ENCODE data around the gene PHACTR1.
"Not testable (repeated sequence)": the region's sequence is repeated elsewhere in the genome, so short reads cannot be mapped to it uniquely, and the experiment has no call there.

Gene PHACTR1

DNA sequence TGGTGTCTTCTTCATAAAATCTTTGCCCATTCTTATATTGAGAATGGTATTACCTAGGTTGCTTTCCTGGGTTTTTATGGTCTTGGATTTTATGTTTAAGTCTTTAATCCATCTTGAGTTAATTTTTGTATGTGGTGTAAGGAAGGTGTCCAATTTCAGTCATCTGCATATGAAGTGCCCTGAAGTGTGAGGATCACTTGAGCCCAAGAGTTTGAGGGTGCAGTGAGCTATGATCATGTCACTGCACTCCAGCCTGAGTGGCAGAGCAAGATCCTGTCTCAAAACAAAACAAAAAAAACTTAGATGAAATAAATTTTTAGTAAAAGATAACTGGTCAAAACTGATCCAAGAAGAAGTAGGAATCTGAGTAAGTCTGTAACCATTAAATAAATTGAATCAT is 396.4 kb downstream of the PHACTR1 start:
- no peak for DNase-seq (ENCODE audit: low spot score)

DNA sequence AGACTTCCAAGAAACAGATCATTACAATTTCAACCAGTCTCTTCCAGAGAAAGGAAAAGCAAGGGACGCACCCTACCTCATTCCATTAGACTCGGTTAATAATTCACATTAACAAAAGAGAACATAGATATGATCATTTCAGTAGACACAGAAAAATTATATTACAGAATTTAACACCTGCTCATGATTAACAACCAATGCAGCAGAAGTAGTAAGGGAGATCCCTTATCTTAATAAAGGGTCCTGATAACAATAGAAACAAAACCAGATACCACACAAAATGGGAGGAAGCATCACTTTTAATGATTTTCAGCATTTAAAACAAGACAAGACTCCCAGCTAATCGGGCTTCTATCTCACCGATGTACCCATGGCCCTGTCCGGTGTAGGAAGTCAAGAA is 396.8 kb downstream of the PHACTR1 start:
- no peak for DNase-seq (ENCODE audit: low spot score)

DNA sequence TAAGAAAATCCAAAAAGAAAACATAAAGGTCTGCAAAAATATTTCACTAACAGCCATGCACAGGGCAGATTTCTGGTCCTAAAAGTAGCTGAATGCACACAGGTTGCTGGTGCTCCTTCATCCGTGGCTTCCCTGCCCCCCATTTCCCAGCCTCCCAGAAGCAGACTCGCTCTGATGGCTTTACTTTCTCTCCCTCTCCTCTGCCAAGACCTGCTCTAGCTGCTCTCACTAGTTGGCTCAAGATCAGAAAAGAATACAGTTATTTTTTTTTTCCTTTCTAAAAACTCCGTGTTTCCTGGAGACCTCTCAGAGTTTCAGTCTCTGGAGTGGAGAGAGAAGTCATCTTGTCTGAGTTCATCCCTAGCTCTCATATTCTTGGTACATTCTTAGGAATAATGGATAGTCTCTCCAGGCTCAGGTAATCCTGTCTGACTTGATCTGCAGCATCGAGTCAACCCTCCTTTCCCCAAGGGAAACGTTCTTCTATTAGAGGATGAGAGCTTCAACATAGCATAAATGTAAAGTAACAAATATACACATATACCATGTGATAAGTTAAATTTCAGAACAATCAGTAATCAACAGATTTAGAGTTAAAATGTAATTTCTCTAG is 397.5 kb downstream of the PHACTR1 start:
- no peak for DNase-seq (ENCODE audit: low spot score)

DNA sequence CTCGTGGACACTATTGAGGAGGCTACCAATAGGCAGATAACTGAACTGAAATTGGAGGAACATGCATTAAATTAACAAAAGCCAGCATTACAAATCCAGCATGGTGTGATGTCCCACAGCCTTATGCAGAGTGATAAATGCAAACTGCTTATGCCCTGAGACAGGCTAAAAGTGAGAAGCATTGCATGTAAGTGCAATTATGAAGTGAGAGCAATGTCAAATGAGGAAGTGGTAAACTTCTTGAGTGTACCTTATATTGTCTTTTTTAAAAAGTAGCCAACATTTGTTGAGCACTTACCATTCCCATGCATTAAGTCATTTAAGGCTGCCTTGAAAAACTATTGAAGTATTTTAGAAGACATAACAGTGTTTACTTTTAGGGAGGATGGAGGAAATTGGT is 399.6 kb downstream of the PHACTR1 start:
- DNase-seq (ENCODE audit: low spot score) = no peak

DNA sequence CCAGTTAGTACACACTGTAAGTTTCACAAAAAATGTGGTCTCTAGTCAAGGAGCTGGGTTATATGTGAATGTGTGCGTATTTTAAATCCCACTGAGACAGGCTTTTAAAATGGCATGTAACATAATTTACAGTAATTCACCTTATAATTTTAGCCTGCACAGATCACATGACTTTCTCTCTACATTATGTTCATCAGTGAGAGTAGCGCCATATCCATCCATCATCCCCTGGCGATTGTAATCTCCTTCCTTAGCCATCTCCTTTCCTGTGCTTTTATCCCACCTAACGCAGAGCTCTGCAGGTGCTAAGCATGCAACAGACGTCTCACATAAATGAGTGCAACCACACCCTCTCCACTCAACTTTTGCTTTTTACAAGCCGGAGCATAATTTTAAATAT is 401.0 kb downstream of the PHACTR1 start:
- DNase-seq (ENCODE audit: low spot score) = no peak

DNA sequence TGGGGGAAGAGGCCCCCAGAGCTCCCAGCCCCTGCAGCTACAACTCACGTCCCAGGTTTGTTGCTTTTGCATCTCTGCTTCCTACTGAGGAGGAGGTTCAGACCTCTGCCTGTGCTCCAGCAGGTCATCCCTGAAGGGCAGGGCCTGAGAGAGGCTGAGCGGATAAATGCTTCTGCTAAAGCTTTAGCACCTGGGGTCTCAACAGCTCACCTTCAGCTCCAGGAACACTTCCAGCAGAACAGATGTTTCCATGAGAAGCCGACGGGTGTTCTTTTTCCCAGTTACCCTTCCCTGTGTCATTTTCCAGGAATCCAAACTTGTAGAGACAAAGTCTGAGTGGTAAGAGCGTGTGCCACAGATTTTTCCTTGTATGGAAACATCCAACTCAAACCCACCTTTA is 403.0 kb downstream of the PHACTR1 start:
- no peak for DNase-seq (ENCODE audit: low spot score)

DNA sequence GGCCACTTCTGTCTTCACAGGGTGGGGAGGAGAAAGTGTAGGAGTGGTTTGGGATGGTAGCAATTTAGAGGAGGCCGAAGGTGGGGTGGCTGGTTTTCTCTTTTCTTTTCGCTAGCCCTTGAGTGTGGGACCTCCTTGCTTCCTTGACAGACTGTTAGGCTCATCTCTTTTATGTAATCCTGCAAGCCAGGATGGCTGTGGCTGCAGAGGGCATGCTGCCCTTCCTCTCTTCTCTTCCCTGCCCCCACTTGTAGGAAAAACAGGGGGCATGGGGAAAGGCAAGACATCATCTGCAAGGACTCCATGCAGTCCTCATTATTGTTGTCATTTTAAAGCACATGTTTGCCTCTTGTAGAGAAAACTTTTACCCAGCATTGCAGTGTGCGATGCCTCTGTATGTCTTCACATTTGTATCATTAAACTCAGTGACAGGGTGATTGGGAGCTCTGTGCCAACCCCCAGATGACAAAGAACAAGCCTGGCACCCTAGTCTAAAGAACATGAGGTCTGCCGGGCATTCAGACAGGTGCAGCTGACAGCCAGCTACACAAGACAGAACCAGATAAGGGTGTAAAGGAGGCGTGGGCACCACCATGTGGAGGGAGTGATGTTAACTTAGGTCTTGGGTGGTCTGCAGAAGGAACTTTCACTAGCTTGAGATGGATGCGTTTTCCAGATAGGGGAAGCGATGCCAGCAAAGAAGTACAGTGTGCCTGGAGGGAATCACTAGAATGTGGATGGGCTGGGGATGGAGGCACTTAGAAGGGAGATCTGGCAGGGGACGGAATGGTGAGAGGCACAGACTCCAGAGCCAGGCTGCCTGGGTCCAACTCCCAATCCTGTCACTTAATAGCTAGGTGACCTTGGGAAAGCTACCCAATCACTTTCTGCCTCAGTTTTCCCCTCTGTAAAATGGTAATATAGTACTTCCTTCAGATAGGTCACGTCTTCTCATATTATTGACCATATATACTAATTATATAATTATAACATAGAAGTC is 404.2 kb downstream of the PHACTR1 start:
- no peak for DNase-seq (ENCODE audit: low spot score)

DNA sequence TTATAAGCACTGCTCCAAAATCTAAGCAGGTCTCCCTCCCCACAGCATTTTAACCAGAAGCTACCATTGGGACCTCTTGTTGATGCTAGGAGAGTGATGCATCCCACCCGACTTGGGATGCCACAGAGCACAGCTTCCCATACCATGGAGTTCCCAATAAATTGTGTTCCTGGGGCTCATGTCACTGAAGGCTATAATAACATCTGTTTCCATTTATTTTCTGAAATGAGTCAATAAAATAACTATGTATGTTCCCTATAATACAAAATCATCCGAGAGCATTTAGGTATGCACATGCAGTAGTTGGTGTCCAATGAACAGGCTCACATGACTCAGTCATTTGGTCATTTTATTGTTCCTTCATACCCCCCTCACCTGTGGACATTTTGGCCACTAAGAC is 407.6 kb downstream of the PHACTR1 start:
- DNase-seq (ENCODE audit: low spot score) = no peak

DNA sequence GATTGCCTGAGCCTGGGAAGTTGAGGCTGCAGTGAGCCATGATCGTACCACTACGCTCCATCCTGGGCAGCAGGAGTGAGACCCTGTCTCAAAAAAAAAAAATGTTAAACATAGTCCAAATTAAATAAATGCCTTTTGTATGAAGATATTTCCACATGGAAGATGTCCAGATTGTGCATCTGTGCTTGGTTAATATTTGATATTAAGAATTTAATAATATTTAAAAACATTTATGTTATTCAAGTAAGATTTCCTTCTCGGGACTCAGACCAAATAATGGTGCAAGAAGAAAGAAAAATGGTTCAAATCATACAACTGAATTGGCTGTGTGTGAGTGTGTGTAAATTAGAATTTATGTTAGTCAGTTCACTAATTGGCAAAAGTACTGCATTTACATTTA is 409.3 kb downstream of the PHACTR1 start:
- DNase-seq (ENCODE audit: low spot score) = no peak

DNA sequence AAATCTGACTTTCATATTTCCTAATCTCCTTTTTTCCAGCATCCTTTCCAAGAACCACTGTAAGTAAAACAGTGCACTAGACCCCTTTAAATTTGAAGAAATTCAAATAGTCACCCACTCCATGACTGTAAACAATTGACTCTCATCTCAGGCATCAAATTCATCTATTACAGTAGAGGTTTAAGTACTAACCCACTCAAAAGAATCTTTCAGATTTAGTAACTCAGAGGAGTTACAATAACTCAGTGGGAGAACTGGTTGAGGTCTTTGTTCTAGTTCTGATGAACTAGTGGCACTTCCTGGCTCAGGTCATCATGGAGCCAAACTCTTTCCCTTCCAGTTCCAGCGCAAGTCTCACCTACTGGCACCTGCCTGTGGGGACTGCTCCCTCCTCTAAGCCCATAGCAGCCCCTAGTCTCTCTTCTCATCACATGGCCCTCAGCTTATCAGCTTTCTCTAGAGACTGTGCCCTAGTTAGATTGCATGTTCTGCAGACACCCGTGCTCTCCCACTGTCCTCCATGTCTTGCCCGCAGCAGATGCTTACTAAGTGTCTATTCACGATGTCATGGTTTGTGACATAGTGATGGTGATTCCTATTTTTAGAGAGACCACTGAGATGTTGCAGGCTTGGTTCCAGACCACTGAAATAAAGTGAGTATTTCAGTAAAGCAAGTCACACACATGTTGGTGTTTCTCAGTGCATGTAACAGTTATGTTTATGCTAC is 415.5 kb downstream of the PHACTR1 start:
- no peak for DNase-seq (ENCODE audit: low spot score)

DNA sequence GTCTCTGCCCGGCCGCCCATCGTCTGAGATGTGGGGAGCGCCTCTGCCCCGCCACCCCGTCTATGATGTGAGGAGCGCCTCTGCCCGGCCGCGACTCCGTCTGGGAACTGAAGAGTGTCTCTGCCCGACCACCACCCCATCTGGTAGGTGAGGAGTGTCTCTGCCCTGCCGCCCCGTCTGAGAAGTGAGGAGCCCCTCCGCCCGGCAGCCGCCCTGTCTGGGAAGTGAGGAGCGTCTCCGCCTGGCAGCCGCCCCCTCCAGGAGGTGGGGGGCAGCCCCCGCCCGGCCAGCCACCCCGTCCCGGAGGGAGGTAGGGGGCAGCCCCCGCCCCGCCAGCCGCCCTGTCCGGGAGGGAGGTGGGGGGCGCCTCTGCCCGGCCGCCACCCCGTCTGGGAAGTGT is 417.3 kb downstream of the PHACTR1 start:
- not testable (repeated sequence) for DNase-seq (ENCODE audit: low spot score)

DNA sequence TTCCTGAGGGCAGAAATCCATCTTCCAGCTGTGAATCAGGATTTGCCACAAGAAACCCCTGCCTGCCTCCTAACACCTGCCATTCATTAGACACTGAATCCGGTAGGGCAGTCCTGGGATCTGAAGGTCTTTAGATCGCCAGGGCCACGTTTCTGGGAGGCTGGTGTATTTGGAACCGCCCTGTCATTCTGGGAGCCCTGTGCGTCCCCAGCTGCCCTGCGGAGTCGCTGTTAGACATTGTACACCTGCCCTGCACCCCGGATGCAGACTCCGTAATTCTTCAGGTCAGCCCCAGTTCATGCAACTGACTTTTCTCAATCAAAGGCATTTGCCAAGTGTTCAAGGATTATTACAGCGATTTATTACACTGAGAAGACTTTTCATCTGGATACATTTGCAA is 418.6 kb downstream of the PHACTR1 start:
- DNase-seq (ENCODE audit: low spot score) = no peak

DNA sequence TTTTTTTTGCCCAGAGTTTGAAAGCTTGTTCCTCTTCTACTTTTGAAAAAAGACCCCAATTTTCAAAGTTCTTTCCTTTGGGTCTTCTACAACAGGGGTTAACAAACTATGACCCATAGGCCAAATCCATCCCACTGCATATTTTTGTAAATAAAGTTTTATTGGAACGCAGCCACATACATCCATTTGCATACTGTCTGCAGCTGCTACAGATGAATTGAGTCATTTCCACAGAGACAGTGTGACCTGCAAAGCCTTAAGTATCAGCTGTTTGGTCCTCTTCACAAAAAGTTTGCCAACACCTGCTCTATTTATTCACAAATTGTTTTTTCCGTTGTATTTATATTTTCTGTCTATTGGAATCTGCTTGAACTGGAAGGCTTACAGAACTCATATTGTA is 422.6 kb downstream of the PHACTR1 start:
- no peak for DNase-seq (ENCODE audit: low spot score)

DNA sequence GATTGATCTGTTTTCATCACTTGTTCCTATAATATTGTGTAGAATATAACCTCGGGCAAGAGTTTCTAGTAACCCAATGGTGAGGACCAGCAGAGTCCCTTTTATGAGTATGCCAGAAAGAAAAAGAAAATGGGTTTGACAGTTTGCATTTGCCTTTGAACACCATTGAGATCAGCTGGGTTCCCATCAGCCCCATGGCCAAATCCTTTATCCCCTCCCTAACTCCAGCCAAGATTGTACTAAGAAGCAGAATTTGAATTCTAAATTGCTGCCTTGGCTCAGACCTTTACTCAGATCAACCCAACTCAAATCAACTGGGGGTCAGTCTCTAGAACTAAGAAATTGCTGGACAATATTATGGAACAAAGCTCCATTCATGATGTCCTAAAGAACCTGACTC is 424.4 kb downstream of the PHACTR1 start:
- peak; percentile 29 for DNase-seq (ENCODE audit: low spot score)

DNA sequence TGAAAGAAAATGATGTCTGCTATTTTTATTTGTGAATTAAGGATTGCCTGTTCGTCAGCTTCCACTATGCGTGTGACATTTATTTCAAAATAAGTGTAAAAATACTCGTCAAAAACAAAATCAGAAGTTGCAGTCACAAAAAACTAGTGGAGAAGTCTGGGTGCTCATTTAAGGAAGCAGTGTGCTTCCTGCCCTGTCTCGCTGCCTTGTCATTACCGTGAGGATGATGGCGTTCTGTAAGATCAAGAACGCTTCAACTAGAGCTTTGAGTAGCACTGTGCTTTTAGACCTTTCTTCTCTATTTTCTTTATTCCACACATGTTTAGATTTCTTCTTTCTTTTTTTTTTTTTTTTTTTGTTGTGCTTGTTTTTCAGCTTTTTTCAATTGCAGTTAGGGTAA is 424.8 kb downstream of the PHACTR1 start:
- DNase-seq (ENCODE audit: low spot score) = peak; percentile 24

DNA sequence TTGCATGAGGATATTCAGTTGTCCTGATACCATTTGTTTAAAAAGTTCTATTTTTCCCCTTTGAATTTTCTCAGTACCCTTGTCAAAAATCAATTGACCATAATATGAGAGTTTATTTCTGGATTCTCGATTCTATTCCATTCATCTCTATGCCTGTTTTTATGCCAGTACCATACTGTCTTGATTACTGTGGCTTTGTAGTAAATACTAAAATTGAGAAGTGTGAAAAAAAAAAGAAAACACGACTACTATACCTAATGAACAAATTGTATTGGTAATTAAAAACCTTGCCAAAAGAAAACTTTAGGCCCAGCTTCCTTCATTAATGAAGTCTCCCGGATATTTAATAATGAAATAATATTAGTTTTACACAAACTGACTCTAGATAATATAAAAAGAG is 426.0 kb downstream of the PHACTR1 start:
- DNase-seq (ENCODE audit: low spot score) = no peak

DNA sequence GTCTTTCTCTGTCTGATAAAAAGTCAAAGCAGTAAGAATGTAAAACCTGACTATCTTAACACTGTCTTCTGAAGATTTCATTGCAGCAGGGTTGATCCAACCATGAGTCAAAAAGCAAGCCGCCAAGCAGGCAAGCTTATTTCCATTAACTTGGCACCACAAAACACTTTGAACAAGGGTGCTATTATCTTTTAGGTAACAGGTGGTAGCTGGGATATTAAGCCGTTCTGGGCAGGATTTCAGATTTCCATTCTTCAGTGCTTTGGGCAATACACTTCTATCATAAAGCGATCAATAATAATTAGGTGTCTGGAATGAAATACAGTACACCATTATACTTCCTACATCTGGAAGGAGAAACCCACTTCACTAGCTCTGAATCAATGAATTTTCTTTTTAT is 429.9 kb downstream of the PHACTR1 start:
- peak; percentile 6 for DNase-seq (ENCODE audit: low spot score)

DNA sequence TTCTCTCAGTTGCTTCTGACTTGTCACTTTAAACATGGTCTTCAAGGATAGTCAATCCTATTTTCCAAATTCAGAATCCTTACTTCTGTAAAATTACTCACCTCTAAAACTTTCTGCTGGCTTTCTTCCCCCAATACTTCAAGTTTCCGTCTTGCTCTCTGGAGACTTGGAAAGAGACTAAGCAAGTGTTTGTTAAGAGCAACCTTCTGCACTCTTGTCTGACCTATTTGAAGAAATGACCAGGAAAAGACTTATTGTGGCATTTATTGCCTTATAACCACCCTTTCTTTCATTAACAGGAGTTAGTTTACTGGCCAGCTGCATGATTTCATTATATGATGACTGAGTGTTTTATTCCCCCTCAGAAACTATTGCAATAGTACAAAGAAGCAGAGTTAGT is 430.8 kb downstream of the PHACTR1 start:
- DNase-seq (ENCODE audit: low spot score) = no peak

DNA sequence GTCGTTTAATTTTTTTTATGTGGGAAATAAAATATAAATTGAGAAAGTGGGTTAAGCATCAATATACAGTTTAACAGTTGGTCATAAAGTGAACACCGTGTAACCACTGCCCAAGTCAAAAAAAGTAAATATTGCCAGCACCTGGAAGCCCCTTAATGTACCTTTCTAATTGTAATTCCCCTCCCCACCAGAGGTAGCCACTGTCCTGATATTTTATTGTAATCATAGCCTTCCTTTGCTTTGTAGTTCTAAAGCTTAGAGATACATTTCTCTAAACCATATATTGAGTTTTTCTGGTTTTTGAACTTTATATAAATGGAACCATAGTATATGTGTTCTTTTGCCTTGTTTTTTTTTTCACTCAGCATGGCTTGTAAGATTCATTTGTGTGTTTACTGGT is 431.2 kb downstream of the PHACTR1 start:
- no peak for DNase-seq (ENCODE audit: low spot score)

DNA sequence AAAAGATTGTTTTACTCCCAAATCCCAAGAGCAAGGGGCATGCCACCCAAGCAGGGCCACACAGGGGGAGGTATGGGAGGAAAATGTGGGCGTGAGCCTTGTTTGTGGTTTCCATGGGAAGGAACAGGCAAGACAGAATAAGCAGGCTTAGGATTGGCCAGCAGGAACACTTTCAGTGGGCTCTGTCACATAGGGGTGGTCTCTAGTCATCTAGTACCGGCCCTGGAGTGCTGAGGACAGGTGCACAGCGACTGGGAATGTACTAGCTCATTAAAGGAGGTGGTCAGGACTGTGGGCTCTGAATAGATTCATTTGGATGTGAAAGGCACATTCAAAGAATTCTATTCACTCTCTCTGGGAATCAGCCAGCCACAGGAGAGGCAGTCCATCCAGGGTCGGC is 436.2 kb downstream of the PHACTR1 start:
- DNase-seq (ENCODE audit: low spot score) = no peak

DNA sequence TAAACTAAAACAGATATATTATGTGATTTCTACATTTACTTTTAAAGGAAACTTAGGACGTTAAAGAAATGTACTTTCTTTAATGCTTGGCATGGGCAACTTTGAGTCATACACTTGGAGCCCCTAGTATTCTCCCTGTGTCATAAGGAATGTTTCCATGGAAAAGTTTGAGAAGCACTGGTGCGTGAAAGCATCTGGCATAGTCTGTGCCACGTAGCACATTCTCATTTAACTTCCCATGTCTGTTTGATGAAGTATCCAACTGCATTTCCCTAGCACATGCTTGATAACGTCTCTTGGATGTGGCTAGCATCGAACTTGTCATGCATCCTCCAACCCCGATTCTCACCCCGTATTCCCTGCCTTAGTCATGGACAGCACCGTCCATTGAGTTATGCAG is 439.8 kb downstream of the PHACTR1 start:
- no peak for DNase-seq (ENCODE audit: low spot score)

DNA sequence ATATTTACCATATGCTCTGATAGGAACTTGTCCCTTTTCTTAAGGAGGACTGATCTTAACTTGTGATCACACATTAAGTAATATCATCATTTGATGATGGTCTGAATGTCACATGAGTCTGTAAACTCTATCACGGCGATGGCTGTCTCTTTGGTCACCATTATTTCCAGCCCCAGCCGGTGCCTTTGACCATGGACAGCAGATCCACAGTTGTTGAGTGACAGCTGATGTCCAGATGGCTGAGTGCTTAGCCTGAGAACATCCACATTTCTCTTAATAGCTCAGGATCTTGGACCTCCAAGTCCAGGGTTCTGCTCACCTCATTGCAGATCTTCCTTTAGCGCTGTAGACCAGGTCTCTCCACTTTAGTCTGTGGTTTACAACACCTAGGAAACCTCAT is 440.7 kb downstream of the PHACTR1 start:
- DNase-seq (ENCODE audit: low spot score) = no peak

DNA sequence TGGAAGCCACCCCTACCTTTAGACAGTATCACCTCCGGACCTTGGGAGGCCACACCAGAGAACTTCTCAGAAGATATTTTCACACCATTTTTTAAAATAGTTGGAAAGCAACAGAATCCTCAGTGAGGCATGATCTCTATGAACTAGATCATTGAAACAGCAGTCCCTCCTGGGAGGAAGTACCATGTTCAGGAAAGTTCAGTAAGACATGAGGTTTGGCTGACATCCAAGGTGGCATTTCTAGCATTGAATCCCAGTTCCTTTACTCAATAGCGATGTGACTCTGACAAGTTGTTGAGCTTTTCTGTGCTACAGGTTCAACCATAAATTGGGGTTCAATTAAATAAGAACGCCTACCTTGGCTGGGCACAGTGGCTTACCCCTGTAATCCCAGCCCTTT is 442.7 kb downstream of the PHACTR1 start:
- DNase-seq (ENCODE audit: low spot score) = no peak
